Activated gamma-delta T cell treated with Interleukin-2 at 50 U/mL for 16 hours (primary cell): Measurements from ENCODE around the gene CLN6.
A peak's percentile ranks its signal among the peaks of the same experiment; 100 is the strongest.
"Not testable (repeated sequence)": the region's sequence is repeated elsewhere in the genome, so short reads cannot be mapped to it uniquely, and the experiment has no call there.

Experiments
- DNase-seq: peaks from one replicate; pipeline ENCODE4 v3.0.0-alpha.2; 2020

Gene CLN6

DNA sequence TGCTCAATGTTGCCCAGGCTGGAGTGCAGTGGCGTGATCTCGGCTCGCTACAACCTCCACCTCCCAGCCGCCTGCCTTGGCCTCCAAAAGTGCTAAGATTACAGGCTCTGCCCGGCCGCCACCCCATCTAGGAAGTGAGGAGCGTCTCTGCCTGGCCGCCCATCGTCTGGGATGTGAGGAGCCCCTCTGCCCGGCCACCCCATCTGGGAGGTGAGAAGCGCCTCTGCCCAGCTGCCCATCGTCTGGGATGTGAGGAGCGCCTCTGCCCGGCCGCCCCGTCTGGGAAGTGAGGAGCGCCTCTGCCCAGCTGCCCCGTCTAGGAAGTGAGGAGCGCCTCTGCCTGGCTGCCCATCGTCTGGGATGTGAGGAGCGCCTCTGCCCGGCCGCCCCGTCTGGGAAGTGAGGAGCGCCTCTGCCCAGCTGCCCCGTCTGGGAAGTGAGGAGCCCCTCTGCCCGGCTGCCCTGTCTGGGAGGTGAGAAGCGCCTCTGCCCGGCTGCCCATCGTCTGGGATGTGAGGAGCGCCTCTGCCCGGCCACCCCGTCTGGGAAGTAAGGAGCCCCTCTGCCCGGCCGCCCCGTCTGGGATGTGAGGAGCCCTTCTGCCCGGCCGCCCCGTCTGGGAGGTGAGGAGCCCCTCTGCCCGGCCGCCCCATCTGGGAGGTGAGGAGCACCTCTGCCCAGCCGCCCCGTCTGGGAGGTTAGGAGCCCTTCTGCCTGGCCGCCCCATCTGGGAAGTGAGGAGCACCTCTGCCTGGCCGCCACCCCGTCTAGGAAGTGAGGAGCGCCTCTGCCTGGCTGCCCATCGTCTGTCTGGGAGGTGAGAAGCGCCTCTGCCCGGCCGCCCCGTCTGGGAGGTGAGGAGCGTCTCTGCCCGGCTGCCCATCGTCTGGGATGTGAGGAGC lies 7.7 kb downstream of the CLN6 start:
- DNase-seq: not testable (repeated sequence)

DNA sequence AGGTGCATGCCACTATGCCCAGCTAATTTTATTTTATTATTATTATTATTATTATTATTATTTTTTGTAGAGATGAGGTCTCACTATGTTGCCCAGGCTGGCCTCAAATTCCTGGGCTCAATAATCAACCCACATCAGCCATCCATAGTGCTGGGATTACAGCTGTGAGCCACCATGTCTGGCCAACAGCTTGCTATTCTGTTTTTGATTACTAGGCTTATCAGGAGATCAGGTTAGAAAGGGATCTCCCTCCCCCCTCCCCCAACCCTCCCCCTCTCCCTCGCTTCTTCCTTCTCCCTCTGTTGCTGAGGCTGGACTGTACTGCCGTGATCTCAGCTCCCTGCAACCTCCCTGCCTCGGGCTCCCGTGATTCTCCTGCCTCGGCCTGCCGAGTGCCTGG lies 8.6 kb downstream of the CLN6 start:
- DNase-seq: no peak

GRCh38 chr15:68220489-68220888 lies 9.0 kb downstream of the CLN6 start:
- no peak for DNase-seq

DNA sequence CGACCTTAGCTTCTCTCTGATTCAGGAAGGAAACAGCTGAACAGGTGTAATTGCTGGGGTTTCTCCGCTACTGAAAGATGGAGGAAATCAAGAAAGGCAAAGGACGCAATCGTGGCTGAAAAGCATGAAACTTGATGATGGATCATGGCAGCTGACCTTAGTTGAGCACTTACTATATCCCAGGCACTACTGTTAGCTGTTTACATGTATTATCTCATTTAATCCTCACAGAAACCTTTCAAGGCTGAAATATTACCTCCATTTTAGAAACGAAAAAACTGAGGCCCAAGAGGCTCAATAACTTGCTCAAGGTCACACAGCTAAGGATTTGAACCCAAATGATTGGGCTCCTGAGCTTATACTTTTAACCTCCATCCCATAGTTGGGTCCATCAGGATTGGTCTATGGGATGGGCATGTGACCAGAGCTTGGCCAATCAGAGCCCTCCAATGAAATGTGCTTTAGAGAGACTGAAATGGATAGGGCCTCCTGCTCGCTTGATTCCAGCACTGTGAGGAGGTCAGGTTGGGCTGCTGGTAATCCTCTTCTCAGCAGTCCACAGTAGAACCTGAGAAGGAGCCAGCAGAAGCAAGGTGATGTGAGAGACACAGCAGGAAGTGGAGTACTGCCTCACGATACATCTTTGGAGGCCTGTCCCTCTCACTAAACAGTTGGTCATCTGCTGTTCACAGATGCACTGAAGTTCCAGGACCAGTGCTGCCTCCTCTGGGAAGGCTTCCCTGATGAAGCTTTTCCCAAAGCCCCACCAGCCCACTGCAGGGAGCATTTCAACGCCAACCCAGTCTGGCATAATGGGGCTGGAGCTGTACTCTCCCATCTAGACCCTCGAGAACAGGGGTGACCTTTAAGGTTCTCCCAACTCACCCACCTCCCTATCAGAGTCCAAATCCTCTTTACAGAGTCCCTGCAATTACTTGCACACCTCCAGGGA lies 10.4 kb downstream of the CLN6 start:
- DNase-seq: no peak

DNA sequence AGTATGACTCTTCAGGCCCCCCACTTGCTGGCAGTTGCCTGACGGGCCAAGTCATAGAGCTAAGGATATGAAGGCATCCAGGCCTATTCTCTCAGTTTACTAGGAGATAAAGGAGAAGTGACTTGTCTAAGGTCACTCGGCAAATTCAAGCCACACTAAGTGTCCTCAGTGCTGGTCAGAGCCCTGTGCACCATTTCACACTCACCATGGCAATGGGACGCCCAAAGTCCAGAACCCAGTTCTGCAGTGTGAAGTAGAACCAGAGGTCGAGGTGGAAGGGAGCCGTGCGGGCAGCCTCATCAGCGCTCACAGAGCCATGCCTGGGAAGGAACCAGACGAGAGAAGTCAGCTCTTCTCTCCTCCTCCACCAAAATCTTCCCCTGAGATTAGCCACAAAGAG lies 11.2 kb downstream of the CLN6 start:
- DNase-seq: no peak

DNA sequence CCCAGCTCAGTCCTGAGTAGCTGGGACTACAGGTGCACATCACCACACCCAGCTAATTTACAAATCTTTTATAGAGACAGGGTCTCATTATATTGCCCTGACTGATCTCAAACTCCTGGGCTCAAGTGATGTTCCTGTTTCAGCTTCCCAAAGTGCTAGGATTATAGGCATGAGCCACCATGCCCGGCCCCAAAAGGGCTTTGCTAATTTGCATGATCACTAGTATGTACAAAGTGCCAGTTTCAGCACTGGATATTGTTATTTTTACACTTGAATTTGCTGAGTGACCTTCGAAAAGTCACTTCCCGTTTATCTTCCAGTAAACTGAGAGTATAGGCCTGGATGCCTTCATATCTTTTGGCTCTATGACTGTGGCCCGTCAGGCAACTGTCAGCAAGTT lies 12.2 kb downstream of the CLN6 start:
- no peak for DNase-seq

- no peak for DNase-seq
Observed at GRCh38 chr15:68214838-68215254, 14.7 kb downstream of the CLN6 start.

DNA sequence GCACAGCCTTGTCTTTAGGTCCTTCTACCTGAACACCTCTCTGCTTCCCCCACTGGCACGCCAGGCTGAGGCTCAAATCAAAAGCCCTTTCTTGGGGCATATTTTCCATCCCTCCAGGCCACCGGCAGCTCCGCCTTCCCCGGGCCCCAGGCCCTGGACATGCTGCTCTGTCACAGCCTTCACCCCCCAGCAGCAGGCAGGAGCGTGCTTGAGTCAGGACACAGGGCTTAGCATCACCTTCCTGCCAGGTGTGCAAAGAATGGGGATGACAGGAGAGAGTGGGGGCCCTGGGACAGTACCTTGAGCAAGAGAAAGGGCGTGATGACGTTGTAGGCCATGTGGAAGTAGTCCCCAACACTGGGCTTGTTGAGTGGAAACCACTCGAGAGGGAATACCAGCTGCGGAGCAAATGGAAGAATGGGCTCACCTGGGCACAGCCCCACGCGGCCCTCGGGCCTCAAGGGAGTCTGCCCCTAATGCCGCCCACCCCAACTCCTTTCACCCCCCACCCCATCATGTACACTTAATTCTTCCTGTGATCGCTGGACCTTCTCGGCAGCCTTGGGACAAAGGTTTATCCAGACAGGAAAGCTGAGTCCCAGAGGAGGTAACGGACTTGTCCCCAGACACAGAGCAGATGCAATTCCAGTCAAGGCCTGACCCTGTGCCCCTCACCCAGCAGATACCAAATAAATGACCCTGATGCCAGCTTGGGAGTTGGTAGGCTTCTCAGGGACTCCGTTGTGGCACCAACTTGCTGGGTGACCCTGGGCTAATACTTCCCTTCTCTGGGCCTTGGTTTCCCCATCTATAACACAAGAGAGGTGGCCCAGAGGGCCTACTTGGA lies 15.3 kb downstream of the CLN6 start:
- no peak for DNase-seq

DNA sequence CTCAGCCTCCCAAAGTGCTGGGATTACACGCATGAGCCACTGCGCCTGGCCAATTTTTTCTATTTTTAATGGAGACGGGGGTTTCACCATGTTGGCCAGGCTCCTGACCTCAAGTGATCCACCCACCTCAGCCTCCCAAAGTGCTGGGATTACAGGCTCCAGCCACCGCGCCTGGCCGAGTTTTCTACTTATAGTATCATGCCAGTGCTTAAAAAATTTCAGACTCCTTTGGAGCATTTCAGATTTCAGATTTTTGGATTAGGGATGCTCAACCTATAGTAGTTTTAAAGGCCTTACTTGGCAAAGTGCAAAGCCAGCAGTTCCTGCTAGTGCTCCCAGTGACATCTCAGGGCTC lies 16.1 kb downstream of the CLN6 start:
- not testable (repeated sequence) for DNase-seq

- no peak for DNase-seq
Observed at GRCh38 chr15:68211656-68212320, 17.7 kb downstream of the CLN6 start.

DNA sequence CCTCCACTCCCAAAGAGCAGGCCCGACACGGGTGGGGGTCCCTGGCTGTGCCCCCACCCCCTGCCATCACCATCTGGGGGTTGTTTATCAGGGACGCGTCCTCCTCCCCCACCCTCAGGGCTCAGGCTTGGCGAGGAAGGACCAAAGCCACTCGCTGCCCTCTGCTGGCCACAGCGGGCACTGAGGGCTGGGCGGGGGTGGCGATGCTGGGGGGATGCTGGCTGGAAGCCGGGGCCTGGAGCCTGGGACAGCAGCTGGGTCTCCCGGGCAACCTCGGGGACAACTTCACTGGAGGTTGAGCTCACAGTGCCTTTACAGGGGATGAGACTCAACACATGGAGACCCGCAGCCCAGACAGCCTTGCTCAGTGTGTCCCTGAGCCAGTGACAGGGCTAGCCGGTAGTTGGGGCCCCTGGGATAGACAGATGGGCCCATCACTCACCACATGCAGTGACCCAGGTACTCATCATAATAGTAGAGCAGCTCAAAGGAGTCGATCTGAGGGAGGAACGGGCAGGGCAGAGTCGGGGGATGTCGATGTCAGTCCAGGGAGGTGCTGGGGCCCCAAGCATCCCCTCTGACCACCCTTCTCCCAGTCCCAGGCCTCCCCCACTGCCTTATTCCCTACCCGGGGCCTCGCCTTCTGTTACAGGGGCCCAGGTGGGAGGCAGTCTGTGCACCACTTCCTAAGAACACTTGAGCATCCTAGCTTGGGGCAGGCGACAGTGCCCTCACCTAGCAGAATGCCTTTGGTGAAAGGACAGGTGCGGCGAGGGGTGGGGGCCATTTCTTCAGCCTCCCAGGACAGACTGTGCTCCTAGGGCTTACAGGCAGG lies 18.5 kb downstream of the CLN6 start:
- peak; percentile 41 for DNase-seq

DNA sequence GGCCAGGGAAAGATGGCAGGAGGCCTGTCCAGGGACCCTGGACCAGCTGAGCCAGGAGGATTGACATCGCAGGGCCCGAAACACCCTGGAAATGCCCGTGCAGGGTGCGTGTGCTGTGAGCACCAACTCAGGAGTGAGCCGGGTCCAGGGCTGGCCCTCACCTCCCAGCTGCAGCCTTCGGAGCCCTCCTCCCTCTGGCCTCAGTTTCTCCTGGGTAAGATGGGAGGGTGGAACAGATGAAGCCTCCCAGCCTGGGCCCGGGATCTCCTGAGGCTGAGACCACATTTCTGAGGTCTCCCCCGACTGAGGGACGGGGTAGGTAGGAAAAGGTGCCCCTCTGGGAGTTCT lies 19.1 kb downstream of the CLN6 start:
- DNase-seq: no peak

DNA sequence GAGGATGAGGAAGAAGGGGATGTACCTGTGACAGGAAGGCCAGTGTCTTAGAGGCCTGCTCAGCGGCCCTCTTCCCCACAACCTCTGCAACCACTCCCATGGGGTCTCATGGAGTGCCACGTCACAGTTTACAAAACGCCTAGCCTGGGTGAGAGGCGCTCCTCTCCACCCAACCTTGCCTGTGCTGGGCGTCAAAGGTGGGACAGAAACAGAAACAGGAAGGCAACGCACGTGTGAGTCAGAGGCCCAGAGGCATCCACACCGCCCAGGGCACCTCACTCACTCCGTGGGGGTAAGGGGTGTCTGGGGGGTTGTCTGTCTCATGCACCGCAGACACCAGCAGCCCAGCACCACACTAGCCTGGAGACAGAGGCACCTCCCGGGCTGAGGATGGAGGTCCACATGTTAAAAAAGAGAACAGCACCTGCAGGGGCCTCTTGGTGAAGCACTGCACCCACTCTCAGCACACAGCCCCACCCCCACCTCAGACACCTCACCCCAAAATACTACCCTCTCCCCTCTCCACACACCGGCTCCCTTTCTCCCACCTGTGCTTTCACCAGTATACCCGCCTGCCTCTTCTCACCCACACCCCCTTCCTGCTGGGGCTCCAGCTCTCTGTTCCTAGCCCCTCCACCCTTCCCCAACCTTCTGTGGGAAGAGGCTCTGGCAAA lies 19.7 kb downstream of the CLN6 start:
- DNase-seq: no peak

GRCh38 chr15:68209272-68209671 lies 20.3 kb downstream of the CLN6 start:
- DNase-seq: no peak

DNA sequence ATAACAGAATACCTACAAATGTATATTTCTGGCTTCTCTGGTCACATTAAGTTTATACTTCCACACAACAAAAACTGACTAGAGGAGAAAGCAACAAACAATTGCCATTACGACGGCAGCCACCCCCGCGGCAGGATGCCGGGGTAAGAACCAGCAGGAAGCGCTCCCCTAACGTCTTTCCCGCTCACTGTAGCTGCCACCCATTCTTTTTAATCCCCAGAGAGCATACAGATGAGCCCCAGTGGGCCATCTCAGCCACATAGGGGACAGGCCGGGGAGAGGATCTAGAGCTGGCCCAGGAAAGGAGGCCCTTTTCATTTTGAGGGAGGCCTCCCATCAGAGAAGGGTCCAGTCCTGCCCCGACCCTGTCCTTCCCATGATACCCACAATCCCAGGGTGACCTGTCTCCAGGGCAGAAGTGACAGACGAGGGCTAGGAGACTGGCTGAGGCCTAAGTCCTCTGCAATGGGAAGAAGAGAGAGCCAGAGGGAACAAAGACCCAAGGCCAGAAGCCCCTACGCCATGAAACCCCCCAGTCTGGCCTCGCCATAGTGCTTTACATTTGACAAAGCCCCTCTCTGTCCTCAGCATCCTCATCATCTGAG lies 20.8 kb downstream of the CLN6 start:
- DNase-seq: no peak

DNA sequence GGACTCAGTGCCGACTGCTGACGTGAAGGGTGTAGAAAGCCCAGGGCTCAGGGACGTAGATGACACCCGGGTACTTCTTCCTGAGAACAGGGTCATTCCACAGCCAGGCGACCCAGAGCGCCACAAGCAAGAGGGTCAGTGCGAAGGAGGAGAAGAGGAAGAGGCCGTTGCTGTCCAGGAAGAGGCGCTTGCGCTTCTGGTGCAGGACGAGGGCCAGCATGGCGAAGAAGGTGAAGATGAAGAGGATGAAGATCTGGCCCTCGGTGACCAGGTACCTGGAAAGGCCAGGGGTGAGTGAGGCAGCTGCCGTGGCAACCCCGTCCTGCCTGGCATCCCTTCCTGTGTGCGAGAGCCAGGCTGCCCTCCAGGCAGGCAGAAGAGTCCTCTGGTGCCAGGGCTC lies 21.4 kb downstream of the CLN6 start:
- no peak for DNase-seq

DNA sequence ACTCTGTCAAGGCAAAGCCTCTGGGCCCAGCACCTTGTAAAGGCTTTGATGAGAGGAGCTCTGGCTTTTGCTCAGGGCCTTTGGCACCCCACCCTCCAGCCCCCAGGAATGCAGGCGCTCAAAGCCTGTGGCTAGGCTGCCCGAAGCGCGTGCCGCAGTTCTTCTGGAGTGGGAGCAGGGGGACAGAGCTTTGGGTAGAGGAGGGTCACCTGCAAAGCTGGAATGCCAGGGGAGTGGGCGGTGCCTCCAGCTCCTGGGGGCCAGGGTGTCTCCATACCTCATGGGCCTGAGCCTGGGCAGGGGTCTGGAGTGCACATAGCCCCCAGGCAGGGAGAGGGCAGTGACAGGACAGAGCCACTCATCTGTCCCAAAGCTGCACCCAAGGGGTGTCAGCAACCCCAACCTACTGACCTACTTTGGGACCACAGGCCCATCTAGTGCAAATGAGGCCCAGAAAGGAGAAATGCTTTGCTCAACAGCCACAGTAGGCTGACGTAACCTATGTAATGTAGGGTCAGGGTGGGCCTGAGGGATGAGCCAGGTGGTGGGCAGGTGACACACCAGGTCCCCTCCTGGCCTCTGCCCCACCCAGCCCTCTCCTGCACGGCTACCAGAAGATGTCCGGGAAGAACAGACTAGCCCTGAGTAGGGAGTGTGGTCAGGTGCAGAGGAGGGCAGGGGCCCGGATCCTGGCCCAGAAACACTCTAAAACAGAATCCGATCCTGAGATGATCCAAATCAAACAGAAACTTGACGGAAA lies 22.2 kb downstream of the CLN6 start:
- DNase-seq: no peak

DNA sequence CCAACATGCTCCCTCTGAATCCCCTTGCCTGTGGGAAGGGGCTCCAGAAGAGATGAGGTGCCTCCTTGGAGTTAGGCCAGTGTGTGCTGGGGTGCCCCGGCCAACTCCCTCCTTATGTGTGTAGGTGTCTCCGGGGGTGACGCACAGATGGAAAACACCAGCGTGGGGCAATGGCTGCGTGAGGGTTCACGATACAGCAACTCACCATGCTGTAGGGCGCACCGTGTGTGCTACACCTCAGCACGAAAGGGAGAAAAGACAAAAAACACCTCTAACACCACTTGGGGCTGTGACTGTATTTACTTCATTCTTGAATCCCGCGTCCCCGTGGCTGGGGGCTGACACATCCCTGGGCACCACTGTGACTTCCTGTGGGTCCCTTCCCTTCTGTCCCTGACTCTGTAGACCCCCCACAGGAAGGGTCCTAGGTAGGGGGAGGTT lies 22.8 kb downstream of the CLN6 start:
- DNase-seq: no peak

DNA sequence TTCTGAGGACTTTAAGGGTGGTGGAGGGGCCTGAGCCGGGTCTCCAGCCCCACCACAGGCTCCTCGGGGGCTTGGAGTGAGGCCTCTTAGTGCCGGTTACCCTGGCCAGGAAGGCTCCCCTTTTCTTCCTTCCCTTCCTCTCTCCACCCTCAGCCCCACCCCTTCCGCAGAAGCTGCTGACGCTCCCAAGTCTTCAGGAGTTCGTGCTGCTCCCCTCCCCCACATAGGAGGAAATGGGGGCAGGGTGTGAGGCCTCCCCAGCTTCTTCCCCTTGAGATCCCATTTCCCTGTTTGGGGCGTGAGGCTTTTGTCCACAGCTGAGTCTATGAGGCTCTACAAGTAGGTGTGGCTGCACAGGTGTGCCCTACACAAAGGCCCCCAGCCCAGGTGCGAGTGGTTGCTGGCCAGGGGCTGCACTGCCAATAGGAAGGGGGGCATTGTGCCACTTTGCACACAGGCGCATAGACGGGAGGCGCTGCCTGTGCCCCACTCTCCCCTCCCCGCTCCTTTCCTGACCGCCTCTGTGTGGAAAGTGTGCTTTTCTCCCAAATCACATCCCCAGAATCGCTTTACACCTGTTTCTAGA lies 23.5 kb downstream of the CLN6 start:
- DNase-seq: no peak
